Lower leg skin (tissue), 4 donors: ENCODE data around the gene ZNF681. TPM values are rescaled to one million over a fixed set of nuclear protein-coding genes. Genes with fewer than 3 reads are reported as not detected.

Experiments used
- DNase-seq, 2 donors: peaks; one replicate each; pipeline ENCODE4 v3.0.0-alpha.2; 2019; ENCODE audit warnings: low spot score in 2 of 2
- H3K4me3 ChIP-seq: fragments of 200-600 bp; sonication (generic); 2 replicates; pipeline ENCODE4 v1.5.1; 2017; ENCODE audit warnings: mild to moderate bottlenecking, low read depth; ENCODE audit not compliant: poor library complexity, severe bottlenecking
- CTCF ChIP-seq, 3 donors: fragments of 450-650 bp; IDR thresholded peaks; one replicate each; pipeline ENCODE4 v1.5.1; 2016; ENCODE audit warnings: antibody characterized with exemption in 3 of 3, mild to moderate bottlenecking in 3 of 3, moderate library complexity in 2 of 3
- POLR2A ChIP-seq, 2 donors: fragments of 450-650 bp; IDR thresholded peaks; one replicate each; pipeline ENCODE4 v1.6.1; 2016 to 2017; ENCODE audit warnings: antibody characterized with exemption in 2 of 2, mild to moderate bottlenecking in 1 of 2, moderate library complexity in 1 of 2
- WGBS, 2 donors: methylation state at CpG; one replicate each; pipeline ENCODE4 v1.1.5; 2018; 5-methylcytosine and 5-hydroxymethylcytosine counted together
- intact Hi-C: fragments of 100-400 bp; cut with DNase I; formaldehyde crosslinking; loops from one replicate; pipeline ENCODE4 v1.15.0; 2023; ENCODE audit warnings: low total_unique reads
- total RNA-seq, 4 donors: library from RNA; depleted of rRNA; stranded (reverse); fragments of >200 nt; gene quantifications; one replicate each; pipeline ENCODE4 v1.1.0, GENCODE V29; 2016

The ZNF681 gene
- total RNA-seq: 1 to 10 TPM; 1.5 to 3.3 (median 2.7) TPM

GRCh38 chr19:23758187-23759074 lies at the start of gene ZNF681:
Gene ZNF681 (minus strand): TSS chr19:23758891. CDS start chr19:23758749, 142 bp downstream.
- peak; percentile 91 to 97 for DNase-seq
- intact Hi-C loops: no loop called here
- TF ChIP-seq CTCF (IDR thresholded peaks at IDR 0.05) (no peak), POLR2A (IDR thresholded peaks at IDR 0.05) (no peak)
- peak within 1 kb of the TSS; percentile 58 for H3K4me3 ChIP-seq
- 0 to 5% methylated on average over 44 of the region's 44 CpGs for WGBS, 2 donors

- no peak for DNase-seq
- 55 to 56% methylated on average over 4 of the region's 4 CpGs for WGBS, 2 donors
- no peak overlapping the region for H3K4me3 ChIP-seq
- intact Hi-C loops: no loop called here
- TF ChIP-seq POLR2A (IDR thresholded peaks at IDR 0.05): no peak
These were observed 46.0 kb upstream of the ZNF681 start for GRCh38 chr19:23804676-23805075.

GRCh38 chr19:23802290-23802689 lies 43.6 kb upstream of the ZNF681 start:
- DNase-seq: no peak
- intact Hi-C loops: no loop called here
- H3K4me3 ChIP-seq: no peak overlapping the region
- TF ChIP-seq POLR2A (IDR thresholded peaks at IDR 0.05) (no peak), CTCF (IDR thresholded peaks at IDR 0.05) (no peak)

- no peak for TF ChIP-seq POLR2A (IDR thresholded peaks at IDR 0.05)
- TF ChIP-seq CTCF (IDR thresholded peaks at IDR 0.05): no peak
- intact Hi-C loops: no loop called here
- H3K4me3 ChIP-seq: no peak overlapping the region
- no peak for DNase-seq
- 75 to 82% methylated on average over 1 of the region's 1 CpG for WGBS, 2 donors
These were observed 43.1 kb upstream of the ZNF681 start for GRCh38 chr19:23801803-23802202.

GRCh38 chr19:23800868-23801267 lies 42.2 kb upstream of the ZNF681 start:
- no peak for DNase-seq
- H3K4me3 ChIP-seq: no peak overlapping the region
- intact Hi-C loops: no loop called here
- TF ChIP-seq POLR2A (IDR thresholded peaks at IDR 0.05): no peak
- TF ChIP-seq CTCF (IDR thresholded peaks at IDR 0.05): no peak

GRCh38 chr19:23800271-23800670 lies 41.6 kb upstream of the ZNF681 start:
- H3K4me3 ChIP-seq: no peak overlapping the region
- WGBS, 2 donors: 76 to 80% methylated on average over 3 of the region's 3 CpGs
- intact Hi-C loops: no loop called here
- TF ChIP-seq POLR2A (IDR thresholded peaks at IDR 0.05): no peak
- no peak for TF ChIP-seq CTCF (IDR thresholded peaks at IDR 0.05)
- no peak for DNase-seq
